IPS-15b (cell line): ENCODE data around the gene GYPC.

Source experiments
- H3K27me3 ChIP-seq: one replicate; pipeline ENCODE4 v1.6.1; 2013; ENCODE audit warnings: low read length; ENCODE audit not compliant: control insufficient read depth, insufficient read depth
- H3K36me3 ChIP-seq: one replicate; pipeline ENCODE4 v1.6.1; 2013; ENCODE audit warnings: low read length; ENCODE audit not compliant: control insufficient read depth, insufficient read depth
- H3K4me1 ChIP-seq: one replicate; pipeline ENCODE4 v1.6.1; 2013; ENCODE audit warnings: mild to moderate bottlenecking, low read length; ENCODE audit not compliant: control insufficient read depth, insufficient read depth
- H3K4me3 ChIP-seq: one replicate; pipeline ENCODE4 v1.5.1; 2013; ENCODE audit warnings: low read depth, low read length
- H3K9ac ChIP-seq: one replicate; pipeline ENCODE4 v1.6.1; 2013; ENCODE audit warnings: low read depth, mild to moderate bottlenecking, low read length
- H3K9me3 ChIP-seq: one replicate; pipeline ENCODE4 v1.6.1; 2013; ENCODE audit warnings: mild to moderate bottlenecking, low read length; ENCODE audit not compliant: control insufficient read depth, insufficient read depth

Gene GYPC

DNA sequence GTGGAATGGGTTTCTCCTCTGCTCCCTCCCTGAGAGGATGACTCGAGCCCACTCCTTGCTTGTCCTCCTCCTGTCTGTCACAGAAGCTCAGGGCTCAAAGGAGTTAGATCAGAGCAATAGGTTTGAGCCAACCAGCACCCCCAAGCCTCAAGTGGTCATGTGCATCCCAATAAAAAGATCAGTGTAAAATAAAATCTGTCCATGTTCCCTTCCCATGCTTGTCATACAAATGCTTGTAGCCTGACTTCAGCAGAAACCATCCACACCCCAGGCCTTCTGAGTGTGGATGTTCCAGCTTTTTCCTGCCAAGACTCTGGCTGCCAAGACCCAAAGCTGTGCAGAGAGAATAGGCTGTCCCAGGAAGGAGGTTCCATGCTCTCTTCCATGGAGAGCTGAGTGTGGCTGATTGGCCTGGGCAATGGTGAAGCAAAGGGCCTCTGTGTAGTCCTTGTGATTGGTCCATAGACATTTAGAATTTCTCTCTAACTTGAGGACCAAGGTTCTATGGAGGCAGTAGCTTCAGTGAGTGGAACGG lies 67.4 kb downstream of the GYPC start:
- Histone ChIP-seq H3K9me3 (no peaks in the 10 kb centered on the region), H3K36me3 (no peaks in the 10 kb centered on the region), H3K4me1 (no peaks in the 10 kb centered on the region), H3K9ac (no peak overlapping the region), H3K4me3 (no peak overlapping the region), H3K27me3 (no peaks in the 10 kb centered on the region)

DNA sequence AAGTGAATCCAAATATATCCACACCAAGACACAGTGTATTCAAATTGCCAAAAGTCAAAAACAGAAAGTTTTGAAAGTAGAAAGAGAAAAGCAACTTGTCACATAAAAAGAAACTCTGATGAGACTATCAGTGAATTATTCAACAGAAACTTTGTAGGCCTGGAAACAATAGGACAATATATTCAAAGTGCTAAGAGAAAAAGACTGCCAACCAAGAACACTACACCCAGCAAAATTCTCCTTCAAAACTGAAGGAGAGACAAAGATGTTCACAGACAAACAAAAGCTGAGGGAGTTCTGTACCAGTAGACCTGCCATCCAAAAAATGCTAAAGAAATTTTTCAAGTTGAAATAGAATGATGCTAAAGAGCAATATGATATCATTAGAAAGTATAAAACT lies 69.6 kb downstream of the GYPC start:
- no peaks in the 10 kb centered on the region for H3K27me3 ChIP-seq
- H3K9ac ChIP-seq, result no peak overlapping the region
- H3K36me3 ChIP-seq, result no peaks in the 10 kb centered on the region
- no peak overlapping the region for H3K4me3 ChIP-seq
- no peaks in the 10 kb centered on the region for H3K4me1 ChIP-seq
- no peaks in the 10 kb centered on the region for H3K9me3 ChIP-seq

DNA sequence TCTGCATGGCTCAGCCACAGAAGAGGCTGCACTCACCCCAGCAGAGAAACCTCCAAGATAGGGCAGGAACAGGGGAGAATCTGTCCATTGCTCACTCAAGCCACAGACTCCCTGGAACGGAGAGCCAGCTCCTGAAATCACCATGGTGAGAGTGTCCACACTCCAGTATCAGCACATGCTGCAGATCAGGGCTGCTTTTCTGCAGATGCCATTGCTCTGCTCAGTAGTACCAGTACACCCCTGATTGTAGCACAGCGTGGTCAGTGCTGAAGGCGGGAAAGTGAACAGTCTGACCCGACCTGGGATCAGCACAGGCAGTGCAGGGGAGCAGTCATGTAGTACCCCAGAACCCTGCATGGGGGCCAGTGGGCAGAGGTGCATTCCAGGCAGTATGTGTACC lies 73.9 kb downstream of the GYPC start:
- Histone ChIP-seq H3K9me3 (no peaks in the 10 kb centered on the region), H3K4me1 (no peaks in the 10 kb centered on the region), H3K36me3 (no peaks in the 10 kb centered on the region), H3K4me3 (no peak overlapping the region), H3K9ac (no peak overlapping the region), H3K27me3 (no peaks in the 10 kb centered on the region)

DNA sequence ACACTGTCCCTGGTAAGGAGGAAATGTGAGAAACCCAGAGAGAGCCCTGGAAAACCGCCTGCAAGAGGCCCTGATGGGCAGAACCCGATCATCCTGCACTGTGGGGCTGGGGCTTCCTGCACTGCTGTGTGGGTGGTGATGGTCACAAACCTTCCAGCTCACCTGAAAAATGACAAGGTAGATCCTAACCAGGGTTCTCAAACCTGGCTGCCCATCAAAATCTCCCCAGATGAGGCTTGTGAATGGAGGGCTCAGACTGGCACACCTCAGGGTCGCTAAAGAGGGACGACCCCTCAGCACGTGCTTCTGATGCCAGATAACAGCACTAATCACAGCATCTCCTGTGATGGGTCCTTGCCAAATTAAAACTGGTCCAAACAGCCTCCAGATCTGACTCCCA lies 74.7 kb downstream of the GYPC start:
- Histone ChIP-seq H3K27me3 (no peaks in the 10 kb centered on the region), H3K4me1 (no peaks in the 10 kb centered on the region), H3K9ac (no peak overlapping the region), H3K36me3 (no peaks in the 10 kb centered on the region), H3K9me3 (no peaks in the 10 kb centered on the region), H3K4me3 (no peak overlapping the region)

DNA sequence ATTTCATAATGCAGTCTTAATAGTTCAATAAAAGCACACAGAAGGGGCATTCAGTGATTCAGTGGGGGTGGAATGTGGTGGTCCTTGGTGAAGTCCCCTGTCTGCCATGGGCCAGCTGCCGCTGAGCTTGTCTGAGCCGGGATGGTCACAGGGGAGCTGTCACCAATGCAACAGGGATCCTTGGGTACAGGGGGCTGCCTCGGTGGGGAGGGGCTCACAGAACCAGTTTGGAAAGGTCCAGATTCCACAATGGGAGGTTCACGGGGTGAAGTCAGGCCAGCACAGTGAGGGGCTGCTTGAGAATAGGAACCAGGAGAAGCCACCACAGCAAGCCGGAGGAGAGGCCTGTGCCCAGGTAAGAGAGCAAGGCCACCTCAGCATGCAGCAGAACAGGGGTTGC lies 75.4 kb downstream of the GYPC start:
- H3K9ac ChIP-seq, result no peak overlapping the region
- H3K4me3 ChIP-seq, result no peak overlapping the region
- no peaks in the 10 kb centered on the region for H3K27me3 ChIP-seq
- H3K36me3 ChIP-seq, result no peaks in the 10 kb centered on the region
- H3K4me1 ChIP-seq, result no peaks in the 10 kb centered on the region
- H3K9me3 ChIP-seq, result no peaks in the 10 kb centered on the region

DNA sequence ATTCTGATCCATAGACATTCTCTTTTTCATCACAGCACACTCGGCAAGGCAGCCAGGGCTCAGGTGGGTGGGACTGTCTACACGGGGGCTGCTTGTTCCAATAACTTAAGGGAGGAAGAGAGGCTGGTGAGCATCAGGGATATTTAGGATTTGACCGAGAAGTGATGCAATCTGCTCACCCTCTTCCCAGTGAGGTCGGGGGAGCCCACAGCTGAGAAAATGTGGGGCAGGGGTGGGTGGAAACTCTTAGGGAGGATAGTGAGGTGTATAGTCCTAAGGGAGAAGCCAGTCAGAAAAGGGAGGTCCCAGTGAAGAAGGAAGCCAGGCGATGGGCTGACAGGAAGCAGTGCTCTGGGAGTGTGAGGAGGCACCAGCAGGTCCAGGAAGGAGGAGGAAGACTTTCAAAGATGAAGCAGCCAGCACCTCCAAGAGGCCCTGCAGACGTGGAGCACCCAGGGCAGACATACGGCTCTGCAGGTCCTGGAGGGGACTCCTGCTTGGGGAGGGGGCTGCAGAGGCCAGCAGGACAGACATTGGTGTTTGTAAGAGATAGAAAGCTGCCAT lies 76.8 kb downstream of the GYPC start:
- Histone ChIP-seq H3K27me3 (no peaks in the 10 kb centered on the region), H3K36me3 (no peaks in the 10 kb centered on the region), H3K9ac (no peak overlapping the region), H3K4me3 (no peak overlapping the region), H3K4me1 (no peaks in the 10 kb centered on the region), H3K9me3 (no peaks in the 10 kb centered on the region)

DNA sequence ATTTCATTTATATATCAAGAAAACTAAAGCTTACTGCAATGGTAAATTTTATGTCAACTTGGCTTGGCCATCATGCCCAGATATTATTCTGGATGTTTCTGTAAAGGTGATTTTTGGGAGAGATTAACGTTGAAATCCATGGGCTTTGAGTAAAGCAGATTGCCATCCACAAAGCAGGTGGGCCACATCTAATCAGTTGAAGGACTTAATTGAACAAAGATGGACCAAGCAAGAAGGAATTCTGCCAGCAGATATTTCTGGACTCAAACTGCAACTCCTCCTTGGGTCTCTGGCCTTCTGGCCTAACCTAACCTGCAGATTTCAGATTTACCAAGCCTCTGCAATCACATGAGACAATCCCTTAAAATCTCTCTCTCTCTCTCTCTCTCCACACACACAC lies 77.8 kb downstream of the GYPC start:
- Histone ChIP-seq H3K4me1 (no peaks in the 10 kb centered on the region), H3K4me3 (no peak overlapping the region), H3K9ac (no peak overlapping the region), H3K36me3 (no peaks in the 10 kb centered on the region), H3K9me3 (no peaks in the 10 kb centered on the region), H3K27me3 (no peaks in the 10 kb centered on the region)

DNA sequence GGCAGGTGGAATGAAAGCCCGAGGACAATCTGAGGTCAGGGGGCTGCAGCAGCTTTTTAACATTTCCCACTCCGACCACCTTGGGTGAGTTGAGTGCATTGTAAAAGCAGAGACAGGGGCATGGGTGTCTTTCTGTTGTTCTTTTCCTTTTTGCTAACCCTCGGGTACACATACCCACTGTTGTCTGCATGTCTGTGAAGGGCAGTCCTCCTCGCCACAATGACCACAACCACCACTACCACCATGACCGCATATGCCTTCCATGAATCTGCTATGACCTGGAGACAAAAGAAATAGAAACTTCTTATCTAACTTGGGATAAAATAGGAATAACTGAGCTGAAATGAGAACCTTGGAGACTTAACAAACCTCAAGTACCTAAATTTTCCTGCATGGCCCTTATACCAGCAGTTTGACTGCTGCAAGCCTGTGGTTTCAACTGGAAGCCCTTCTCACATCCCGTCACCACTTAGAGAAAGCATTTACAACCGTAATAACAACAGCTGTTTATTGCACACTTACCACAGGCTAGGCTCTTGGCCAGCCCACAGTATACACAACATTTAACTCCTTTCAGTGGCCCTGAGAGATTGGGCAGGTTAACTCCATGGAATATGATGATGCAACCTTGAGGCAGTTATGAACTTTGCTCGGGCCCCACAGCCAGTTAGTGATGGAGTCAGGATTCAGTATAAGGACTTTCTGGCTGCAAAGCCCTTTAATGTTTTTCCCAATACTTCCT lies 80.3 kb downstream of the GYPC start:
- Histone ChIP-seq H3K9me3 (no peaks in the 10 kb centered on the region), H3K36me3 (no peaks in the 10 kb centered on the region), H3K4me3 (no peak overlapping the region), H3K27me3 (no peaks in the 10 kb centered on the region), H3K9ac (no peak overlapping the region), H3K4me1 (no peaks in the 10 kb centered on the region)

DNA sequence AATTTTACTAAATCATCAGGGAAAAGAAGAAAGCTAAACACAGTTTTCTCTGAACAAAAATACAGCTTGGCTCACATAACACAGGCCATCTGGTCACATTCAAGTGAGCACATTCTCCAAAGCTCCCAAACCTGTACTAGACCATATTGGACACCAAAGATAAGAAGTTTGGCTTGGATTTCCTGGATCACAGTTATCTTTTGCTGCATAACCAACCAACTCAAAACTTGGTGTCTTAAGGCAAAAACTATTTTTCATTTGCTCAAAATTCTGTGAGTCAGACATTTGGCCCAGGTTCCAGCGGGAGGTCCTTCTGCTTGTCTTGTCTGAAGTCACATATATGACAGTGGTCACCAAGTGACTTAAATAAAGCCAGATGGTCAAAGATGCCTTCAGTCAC lies 83.2 kb downstream of the GYPC start:
- no peaks in the 10 kb centered on the region for H3K27me3 ChIP-seq
- no peaks in the 10 kb centered on the region for H3K9me3 ChIP-seq
- H3K36me3 ChIP-seq, result no peaks in the 10 kb centered on the region
- no peak overlapping the region for H3K4me3 ChIP-seq
- no peaks in the 10 kb centered on the region for H3K4me1 ChIP-seq
- H3K9ac ChIP-seq, result no peak overlapping the region

DNA sequence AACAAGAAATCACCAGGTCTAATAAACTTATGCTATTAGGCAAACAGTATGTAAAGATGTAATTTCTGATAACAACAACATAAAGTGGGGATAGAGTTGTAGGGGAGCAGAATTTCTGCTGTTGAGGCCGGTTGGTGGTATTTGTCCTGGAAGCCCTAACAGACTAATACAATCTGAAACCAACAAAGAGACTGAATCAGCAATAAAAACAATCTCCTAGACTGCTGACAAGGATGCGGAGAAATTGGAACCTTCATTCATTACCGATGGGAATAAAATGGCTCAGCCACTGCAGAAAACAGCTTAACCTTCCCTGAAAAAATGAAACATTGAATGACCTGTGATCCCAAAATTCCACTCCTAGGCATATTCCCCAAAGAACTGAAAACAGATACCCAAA lies 88.7 kb downstream of the GYPC start:
- Histone ChIP-seq H3K9ac (no peak overlapping the region), H3K4me1 (no peaks in the 10 kb centered on the region), H3K4me3 (no peak overlapping the region), H3K9me3 (no peaks in the 10 kb centered on the region), H3K36me3 (no peaks in the 10 kb centered on the region), H3K27me3 (no peaks in the 10 kb centered on the region)
